Adrenal gland (tissue), 12 donors: ENCODE data around the gene RUBCN. TPM values are rescaled to one million over a fixed set of nuclear protein-coding genes. Genes with fewer than 3 reads are reported as not detected.
"Not testable (repeated sequence)": the region's sequence is repeated elsewhere in the genome, so short reads cannot be mapped to it uniquely, and the experiment has no call there.

ENCODE experiments used
- DNase-seq, 7 donors: peaks; one replicate each; pipeline ENCODE4 v3.0.0-alpha.2; 2019 to 2020
- H3K27ac ChIP-seq, 5 donors: fragments of 200-600 bp; sonication (generic) in 4 of 5; 1 replicate in 3 of 5; 2 replicates in 2 of 5; pipeline versions ENCODE4 v1.5.1 to v1.8.0; 2016 to 2020; ENCODE audit warnings: mild to moderate bottlenecking in 1 of 5
- H3K27me3 ChIP-seq: fragments of 200-600 bp; 2 replicates; pipeline ENCODE4 v1.8.0; 2021
- H3K36me3 ChIP-seq, 2 donors: fragments of 200-600 bp; replicated peaks in 1 of 2; 1 replicate in 1 of 2; 2 replicates in 1 of 2; pipeline versions ENCODE4 v1.5.1 to v1.8.0; 2018 to 2022
- H3K4me1 ChIP-seq, 2 donors: fragments of 200-600 bp; replicated peaks in 1 of 2; 1 replicate in 1 of 2; 2 replicates in 1 of 2; pipeline versions ENCODE4 v1.5.1 to v1.8.0; 2018 to 2021
- H3K4me3 ChIP-seq, 4 donors: fragments of 200-600 bp; sonication (generic) in 3 of 4; one replicate each; pipeline ENCODE4 v1.5.1; 2016 to 2018
- H3K9me3 ChIP-seq, 3 donors: fragments of 200-600 bp; sonication (generic) in 1 of 3; replicated peaks in 1 of 3; 1 replicate in 2 of 3; 2 replicates in 1 of 3; pipeline versions ENCODE4 v1.5.1 to v1.8.0; 2016 to 2021
- WGBS, 4 donors: extraction: QIAGEN DNeasy Blood & Tissue Kit in 2 of 4; methylation state at CpG; one replicate each; pipeline versions ENCODE4 v1.1.5 to v1.1.7; 2013 to 2017; 5-methylcytosine and 5-hydroxymethylcytosine counted together
- intact Hi-C, 2 donors: fragments of 100-400 bp; cut with DNase I; formaldehyde crosslinking; loops; one replicate each; pipeline versions ENCODE4 v1.14.1 to v1.15.0; 2022 to 2023
- polyA plus RNA-seq, 3 donors: library from polyadenylated mRNA; stranded (reverse); fragments of 200-250 nt in 2 of 3; fragments of 350-450 nt in 1 of 3; fragmentation: Illumina TruSeq in 1 of 3; extraction: RNeasy Lipid Tissue Mini Kit (QIAGEN cat#74804) in 1 of 3; gene quantifications; one replicate each; pipeline ENCODE4 v1.2.3, GENCODE V29; 2013 to 2014
- total RNA-seq, 9 donors: library from RNA; depleted of rRNA in 4 of 9; stranded (reverse); fragments of >200 nt in 4 of 9; fragments of 120-200 nt in 1 of 9; fragmentation: NEBNext Ultra II Directional in 1 of 9; extraction: Animal tissue kit (Norgen Biotek cat#: 25700) in 1 of 9; gene quantifications; one replicate each; pipeline versions ENCODE4 v1.1.0 to v1.2.4, GENCODE V29; 2013 to 2023
- donor health status: healthy with polysubstance abuse.
- donor health status: Bipolar disorder and iron deficiency.
- donor health status: DM: yes; HTN: yes; CAD: no.
- donor health status: DM: no; HTN: no; CAD: no.
- donor health status: DM: no; HTN: no; CAD: no.
- donor health status: DM: yes; HTN: yes; CAD: no.

RUBCN gene
- total and polyA plus RNA-seq, 12 donors, result 7.7 to 43.8 (median 21.3) TPM

DNA sequence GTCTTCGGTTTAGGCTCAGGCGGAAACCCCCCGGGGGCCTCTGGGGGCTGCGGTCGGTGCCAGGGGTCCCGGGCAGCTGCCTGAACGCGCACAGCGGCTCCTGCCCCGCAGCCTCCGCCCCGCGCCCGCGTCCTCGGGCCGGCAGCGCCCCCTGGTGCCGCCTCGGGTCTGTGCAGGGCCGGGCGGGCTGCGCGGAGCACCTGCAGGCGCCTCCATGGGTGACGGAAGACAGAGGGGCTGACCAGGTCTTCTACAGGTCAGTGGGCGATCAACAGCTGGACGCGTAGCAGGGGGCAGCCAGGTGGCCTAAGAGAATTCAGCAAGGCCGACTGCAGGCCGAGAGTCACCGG is 71.6 kb downstream of the RUBCN start:
- not testable (repeated sequence) for DNase-seq, H3K27me3 ChIP-seq, H3K4me1 ChIP-seq, H3K9me3 ChIP-seq, H3K27ac ChIP-seq, H3K36me3 ChIP-seq
- intact Hi-C loops, result loop anchor here in 1 of 2 donors (5.0 kb wide), 1 partner anchor 68 kb away; no protein-coding TSS in a partner anchor
- H3K4me3 ChIP-seq, result peak overlapping the region in 1 of 4 donors; percentile 41
- WGBS, 4 donors, result 0 to 1% methylated on average over 1 to 5 of the region's 32 CpGs; no CpG with 5 or more reads in 2 of the 4 donors

DNA sequence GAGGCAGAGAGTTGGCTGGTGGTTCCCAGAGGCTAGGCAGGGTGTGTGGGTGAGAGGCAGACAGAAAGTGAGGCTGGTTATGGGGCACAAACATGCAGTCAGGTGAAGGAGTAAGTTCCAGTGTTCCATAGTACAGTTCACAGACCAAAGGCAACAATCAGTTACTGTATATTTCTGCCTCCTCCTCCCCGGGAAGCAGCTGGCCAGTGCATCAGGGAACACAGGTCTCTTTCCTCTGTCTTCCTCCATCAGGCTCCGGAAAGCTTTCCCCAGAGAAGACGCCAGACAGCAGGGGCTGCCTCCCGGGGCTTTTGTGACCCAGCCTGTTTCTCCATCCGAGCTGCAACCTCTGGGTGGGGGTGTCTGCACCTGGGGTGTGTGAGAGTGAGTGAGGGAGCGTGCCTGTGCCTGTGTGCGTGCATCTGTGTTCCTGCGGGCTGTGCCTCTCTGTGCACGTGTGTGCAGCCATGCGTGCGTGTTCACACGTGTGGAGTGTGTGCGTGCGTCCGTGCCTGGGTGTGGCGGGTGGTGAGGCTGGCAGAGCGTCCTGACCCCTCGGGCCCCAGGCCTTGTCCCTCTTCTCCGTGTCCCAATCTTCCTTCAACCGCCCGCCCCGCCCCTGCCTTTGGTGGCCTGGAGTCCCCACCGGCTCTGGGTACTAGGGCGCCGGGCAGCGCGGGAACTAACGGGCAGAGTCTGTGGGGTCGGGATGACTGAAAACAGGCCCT is 72.1 kb downstream of the RUBCN start:
- not testable (repeated sequence) for H3K27me3 ChIP-seq, H3K4me1 ChIP-seq, H3K9me3 ChIP-seq, DNase-seq, H3K36me3 ChIP-seq, H3K27ac ChIP-seq
- WGBS, 4 donors, result 0 to 2% (median 1%) methylated on average over 5 to 26 of the region's 29 CpGs; no CpG with 5 or more reads in 1 of the 4 donors
- intact Hi-C loops, result loop anchor here in 1 of 2 donors (5.0 kb wide), 1 partner anchor 67 kb away; no protein-coding TSS in a partner anchor
- peak overlapping the region in 1 of 4 donors; percentile 41 for H3K4me3 ChIP-seq

DNA sequence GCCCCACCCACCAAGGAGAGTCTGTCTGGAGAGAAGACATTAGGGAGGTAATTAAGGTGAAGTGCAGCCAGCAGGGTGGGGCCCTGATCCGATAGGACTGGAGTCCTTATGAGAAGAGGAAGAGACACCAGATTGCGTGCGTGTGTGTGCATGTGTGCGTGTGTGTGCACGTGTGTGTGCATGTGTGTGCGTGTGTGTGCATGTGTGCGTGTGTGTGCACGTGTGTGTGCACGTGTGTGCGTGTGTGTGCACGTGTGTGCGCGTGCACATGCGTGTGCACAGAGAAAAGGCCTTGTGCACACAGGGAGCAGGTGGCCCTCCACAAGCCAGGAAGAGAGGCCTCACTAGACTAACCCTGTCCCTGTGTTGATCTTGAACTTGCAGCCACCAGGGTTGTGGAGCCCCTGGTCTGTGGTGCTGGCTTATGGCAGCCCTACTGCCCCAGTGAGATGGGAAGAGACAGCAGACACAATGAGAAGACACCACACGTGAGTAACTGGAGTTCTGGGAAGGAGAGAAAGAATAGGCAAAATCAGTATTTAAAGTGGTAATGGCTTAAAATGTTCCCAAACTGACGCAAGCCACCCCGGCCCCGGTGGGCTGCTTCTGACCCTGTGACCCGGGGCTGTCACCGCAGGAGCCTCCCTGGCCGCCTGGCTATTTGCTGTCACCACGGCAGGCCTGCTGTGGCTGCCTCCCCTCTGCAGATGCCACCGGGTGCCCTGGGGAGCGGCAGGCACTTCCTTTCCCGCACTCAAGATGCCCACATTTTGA is 73.2 kb downstream of the RUBCN start:
- H3K4me3 ChIP-seq, H3K27ac ChIP-seq, H3K9me3 ChIP-seq, H3K27me3 ChIP-seq, H3K36me3 ChIP-seq, H3K4me1 ChIP-seq, DNase-seq, intact Hi-C loops: not testable (repeated sequence)
- 80 to 92% (median 81%) methylated on average over 7 to 19 of the region's 25 CpGs for WGBS, 4 donors

DNA sequence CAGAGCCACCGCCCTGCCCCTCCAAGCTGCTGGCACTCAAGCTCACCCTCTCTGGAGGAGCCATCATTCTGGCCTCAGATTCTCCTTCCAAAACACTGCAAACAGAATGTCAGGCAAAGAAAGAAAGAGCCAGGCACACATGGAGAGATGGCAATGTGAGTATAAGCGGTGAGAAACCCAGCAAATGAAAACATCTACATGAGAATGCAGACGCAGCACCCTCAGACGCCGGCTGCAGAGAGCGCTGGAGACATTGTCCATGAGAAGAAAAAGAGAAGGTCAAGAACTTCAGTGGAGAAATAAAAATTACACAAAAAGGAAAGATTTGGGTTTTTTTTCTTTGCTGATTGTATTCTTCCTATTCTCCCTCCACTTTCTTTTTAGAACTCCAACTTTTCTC is 74.4 kb downstream of the RUBCN start:
- WGBS, 4 donors, result 69 to 84% (median 79%) methylated on average over 6 of the region's 6 CpGs
- intact Hi-C loops, result not testable (repeated sequence)

DNA sequence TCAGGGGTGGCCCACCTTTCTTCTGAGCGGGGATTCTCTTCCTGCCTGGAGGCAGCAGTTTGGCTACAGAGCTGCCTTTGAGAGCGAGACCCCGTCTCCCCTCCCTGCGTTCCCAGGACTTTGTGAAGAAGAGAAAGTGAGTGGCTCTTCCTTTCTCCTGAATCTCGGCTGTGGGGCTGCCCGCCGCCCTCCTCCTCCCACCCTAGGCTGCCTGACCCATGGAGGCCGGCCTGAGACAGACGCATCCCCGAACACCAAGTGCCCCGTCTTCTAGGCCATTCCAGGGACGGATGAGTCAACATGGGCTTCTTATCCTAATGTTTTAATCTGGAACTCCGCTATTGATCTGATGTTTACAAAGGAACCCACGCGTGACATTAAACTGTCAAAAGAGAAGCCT is 74.8 kb downstream of the RUBCN start:
- intact Hi-C loops, H3K27ac ChIP-seq, H3K4me3 ChIP-seq, H3K4me1 ChIP-seq, H3K9me3 ChIP-seq, H3K27me3 ChIP-seq, H3K36me3 ChIP-seq, DNase-seq: not testable (repeated sequence)
- WGBS, 4 donors, result 81 to 91% (median 86%) methylated on average over 11 to 15 of the region's 15 CpGs

More for the DNA sequence above, 74.4 kb downstream of the RUBCN start:
- DNase-seq, H3K27ac ChIP-seq, H3K4me3 ChIP-seq, H3K9me3 ChIP-seq, H3K27me3 ChIP-seq, H3K36me3 ChIP-seq, H3K4me1 ChIP-seq: not testable (repeated sequence)

DNA sequence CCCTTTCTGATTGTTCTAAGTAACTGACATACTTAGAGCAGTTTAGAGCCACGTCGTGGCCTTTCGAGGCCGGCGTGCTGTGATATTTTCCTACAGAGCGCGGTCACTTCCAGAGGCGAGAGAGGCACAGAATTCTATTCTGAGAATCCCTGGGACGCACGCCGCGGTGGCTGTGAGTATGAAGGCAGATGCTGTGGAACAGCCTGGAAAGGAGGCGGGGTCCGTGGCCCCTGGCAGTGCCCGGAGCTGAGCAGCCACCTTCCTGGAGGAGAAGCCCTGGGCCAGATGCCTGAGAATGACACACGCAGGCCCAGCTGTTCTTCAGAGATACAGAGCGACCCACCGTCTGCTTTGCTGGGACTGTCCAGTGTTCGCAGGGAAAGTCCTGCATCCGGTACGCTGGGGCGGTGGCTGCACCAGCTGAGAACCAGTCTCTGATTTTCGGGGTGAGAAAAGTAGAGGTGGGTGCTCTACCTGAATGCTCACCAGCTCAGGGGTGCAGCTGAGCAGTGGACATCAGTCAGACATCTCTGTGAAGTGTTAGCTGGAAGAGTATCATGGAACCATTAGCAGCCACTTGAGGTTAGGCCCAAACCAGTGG is 75.4 kb downstream of the RUBCN start:
- H3K4me1 ChIP-seq, H3K9me3 ChIP-seq, H3K27me3 ChIP-seq, H3K4me3 ChIP-seq, H3K36me3 ChIP-seq, DNase-seq, intact Hi-C loops, H3K27ac ChIP-seq: not testable (repeated sequence)
- WGBS, 4 donors, result 83 to 94% (median 87%) methylated on average over 19 to 23 of the region's 23 CpGs

DNA sequence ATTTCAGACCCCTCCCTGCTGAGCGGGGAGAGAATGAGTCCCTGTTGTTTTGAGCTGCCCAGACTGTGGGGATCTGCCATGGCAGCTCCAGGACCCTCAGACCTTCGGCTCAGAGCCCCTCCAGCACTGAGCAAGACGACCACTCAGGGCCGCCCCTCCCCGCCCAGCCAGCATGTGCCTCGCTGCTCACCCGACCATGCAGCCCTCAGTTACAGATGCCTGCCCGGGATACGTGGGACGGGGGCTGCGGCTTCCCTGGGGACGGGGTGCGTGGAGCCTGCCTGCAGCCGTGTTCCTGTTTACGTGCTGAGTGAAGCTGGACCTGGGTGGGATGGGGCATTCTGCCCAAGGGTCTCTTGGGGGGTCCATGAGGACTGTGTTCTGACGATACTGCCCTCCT is 77.0 kb downstream of the RUBCN start:
- H3K27me3 ChIP-seq, DNase-seq, H3K4me1 ChIP-seq, H3K27ac ChIP-seq, H3K9me3 ChIP-seq, H3K36me3 ChIP-seq, H3K4me3 ChIP-seq, intact Hi-C loops: not testable (repeated sequence)
- 71 to 80% (median 76%) methylated on average over 6 to 15 of the region's 16 CpGs for WGBS, 4 donors

DNA sequence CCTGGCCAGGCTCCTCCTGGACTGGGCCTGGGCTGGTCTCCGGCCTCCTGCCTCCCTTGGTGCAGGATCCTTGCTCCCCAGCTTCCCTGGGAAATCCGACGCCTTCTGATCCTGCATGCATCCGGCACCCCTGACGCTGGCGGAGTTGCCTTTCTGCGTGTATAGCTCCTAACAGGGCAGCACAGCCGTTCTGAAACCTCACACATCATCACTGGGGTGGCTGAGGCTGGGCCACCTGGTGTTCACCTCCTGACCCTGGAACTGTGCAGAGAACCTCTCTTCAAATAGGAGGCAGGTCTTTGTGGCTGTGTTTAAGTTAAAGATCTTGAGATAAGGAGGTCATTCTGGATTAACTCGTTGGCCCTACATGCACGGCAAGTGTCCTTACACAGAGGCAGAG is 77.6 kb downstream of the RUBCN start:
- H3K9me3 ChIP-seq, H3K36me3 ChIP-seq, H3K4me3 ChIP-seq, intact Hi-C loops, DNase-seq, H3K27ac ChIP-seq, H3K27me3 ChIP-seq, H3K4me1 ChIP-seq: not testable (repeated sequence)
- 61 to 80% (median 72%) methylated on average over 2 to 8 of the region's 10 CpGs for WGBS, 4 donors

DNA sequence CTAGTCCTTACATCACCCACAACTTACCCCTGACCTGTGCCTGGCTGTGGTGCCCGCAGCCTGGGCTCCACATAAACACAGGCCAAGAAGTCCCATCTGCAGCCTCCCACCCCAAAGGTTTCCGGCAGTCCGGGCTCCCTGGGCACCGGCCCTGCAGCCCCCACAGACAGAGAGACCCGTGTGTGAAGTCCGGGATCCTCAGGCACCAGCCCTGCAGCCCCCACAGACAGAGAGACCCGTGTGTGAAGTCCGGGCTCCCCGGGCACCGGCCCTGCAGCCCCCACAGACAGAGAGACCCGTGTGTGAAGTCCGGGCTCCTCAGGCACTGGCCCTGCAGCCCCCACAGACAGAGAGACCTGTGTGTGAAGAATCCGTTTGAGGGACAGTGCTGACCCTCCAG is 78.0 kb downstream of the RUBCN start:
- DNase-seq, H3K27me3 ChIP-seq, H3K4me3 ChIP-seq, H3K4me1 ChIP-seq, H3K27ac ChIP-seq, H3K36me3 ChIP-seq, intact Hi-C loops, H3K9me3 ChIP-seq: not testable (repeated sequence)
- 58 to 88% (median 74%) methylated on average over 9 to 13 of the region's 13 CpGs for WGBS, 4 donors

DNA sequence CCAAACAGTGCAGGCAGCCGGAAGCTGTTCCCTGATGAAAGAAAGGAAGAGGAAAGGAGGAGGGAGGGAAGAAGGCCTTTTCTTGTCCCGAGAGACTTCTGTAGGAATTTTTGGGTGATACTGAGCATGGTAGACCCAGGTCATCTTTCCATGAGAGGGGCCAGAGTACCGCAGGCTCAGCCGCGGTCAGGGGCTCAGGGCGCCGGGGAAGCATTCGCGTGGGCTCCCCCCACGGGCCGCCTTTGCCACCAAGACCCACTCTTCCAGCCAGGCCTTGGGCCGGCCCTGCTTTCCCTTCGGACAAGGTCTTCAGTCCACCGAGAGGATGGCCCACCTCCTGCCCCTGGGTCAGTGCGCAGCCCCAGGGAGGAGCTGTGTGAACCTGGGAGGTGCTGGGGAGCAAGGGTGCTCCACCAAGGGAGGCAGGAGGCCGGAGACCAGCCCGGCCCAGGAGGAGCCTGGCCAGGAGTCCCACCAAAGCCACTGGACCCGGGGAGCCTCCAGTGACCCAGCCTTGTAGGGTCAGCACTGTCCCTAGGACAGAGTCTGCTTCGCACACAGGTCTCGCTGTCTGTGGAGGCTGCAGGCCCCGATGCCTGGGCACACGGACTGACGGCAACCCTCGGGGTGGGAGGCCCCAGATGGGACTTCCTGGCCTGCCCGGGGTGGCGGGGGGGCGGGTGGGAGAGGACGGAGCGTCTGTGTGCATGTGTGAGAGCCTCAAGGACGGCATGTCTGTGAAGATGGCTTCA is 79.0 kb downstream of the RUBCN start:
- H3K36me3 ChIP-seq, DNase-seq, H3K4me1 ChIP-seq, H3K27ac ChIP-seq, H3K4me3 ChIP-seq, intact Hi-C loops, H3K27me3 ChIP-seq, H3K9me3 ChIP-seq: not testable (repeated sequence)
- 81 to 83% methylated on average over 18 to 22 of the region's 30 CpGs; no CpG with 5 or more reads in 2 of the 4 donors for WGBS, 4 donors
